K562 (cell line): ENCODE measurements around the gene COL15A1. TPM values are rescaled to one million over a fixed set of nuclear protein-coding genes. Genes with fewer than 3 reads are reported as not detected.
A peak's percentile ranks its signal among the peaks of the same experiment; 100 is the strongest.

Source experiments
- ATAC-seq: fragments of 200-7000 bp; cut with Tn5 transposase; 3 replicates; pipeline ENCODE4 v1.9.1; 2020; ENCODE audit warnings: moderate library complexity
- BruUV-seq: library from RNA; stranded (reverse); fragments of 400-500 nt; replicated peaks from 2 replicates; lab custom pipeline; 2021; lab: Mats Ljungman, UMichigan
- CTCF ChIA-PET: fragments of 300-600 bp; formaldehyde crosslinking; extraction: SDS; loops from one replicate; lab custom pipeline; 2021; ENCODE audit warnings: low intra/inter-chr PET ratio; lab: Yijun Ruan, JAX
- POLR2A ChIA-PET: fragments of 300-600, 350-650 bp; sonication (Branson Sonifier 250); formaldehyde crosslinking; extraction: SDS; loops from one replicate; lab custom pipeline; 2021; ENCODE audit warnings: antibody characterized with exemption, inconsistent platforms; lab: Yijun Ruan, JAX
- DNase-seq, 4 experiments: peaks; one replicate each; pipeline versions ENCODE4 v3.0.0 to v3.0.0-alpha.2; 2011 to 2018; ENCODE audit warnings: low spot score in 3 of 4, mixed read lengths in 3 of 4; ENCODE audit errors: extremely low read depth in 1 of 4
- FAIRE-seq: peaks from 2 replicates; lab custom pipeline; 2011; peaks lifted over from hg19 to GRCh38; lab: Jason Lieb, UNC
- H2AFZ ChIP-seq: 2 replicates; pipeline ENCODE4 v1.6.0; 2011; ENCODE audit warnings: low read depth, low read length, control low read depth, inconsistent platforms
- H3K27ac ChIP-seq: fragments of 200-600 bp; 3 replicates; pipeline ENCODE4 v1.8.0; 2011; ENCODE audit warnings: low read depth, mild to moderate bottlenecking, control low read depth, inconsistent platforms, low read length, moderate library complexity, mixed read lengths; ENCODE audit errors: extremely low read depth
- H3K27me3 ChIP-seq, 2 experiments: fragments of 300-600 bp in 1 of 2; 2 replicates in 1 of 2; 3 replicates in 1 of 2; pipeline versions ENCODE4 v1.6.0 to v1.8.0; 2011; ENCODE audit warnings: inconsistent platforms in 2 of 2, low read length in 2 of 2, mild to moderate bottlenecking in 1 of 2, mixed read lengths in 1 of 2, moderate library complexity in 1 of 2; ENCODE audit not compliant: control insufficient read depth in 2 of 2, insufficient read depth in 2 of 2
- H3K36me3 ChIP-seq: fragments of 300-600 bp; 3 replicates; pipeline ENCODE4 v1.8.0; 2011; ENCODE audit warnings: mild to moderate bottlenecking, low read length, inconsistent platforms; ENCODE audit not compliant: control insufficient read depth, insufficient read depth
- H3K4me1 ChIP-seq, 2 experiments: fragments of 200-600 bp in 1 of 2; replicated peaks in 1 of 2; 2 replicates in 1 of 2; 3 replicates in 1 of 2; pipeline versions ENCODE4 v1.5.1 to v1.8.0; 2011; ENCODE audit warnings: inconsistent platforms in 2 of 2, low read length in 2 of 2, mild to moderate bottlenecking in 1 of 2, mixed read lengths in 1 of 2, moderate library complexity in 1 of 2; ENCODE audit not compliant: control insufficient read depth in 2 of 2, insufficient read depth in 2 of 2
- H3K4me2 ChIP-seq: 2 replicates; pipeline ENCODE4 v1.6.1; 2011; ENCODE audit warnings: low read length, control low read depth, inconsistent platforms, mixed read lengths; ENCODE audit not compliant: insufficient read depth
- H3K4me3 ChIP-seq: fragments of 200-600 bp; sonication (generic), shearing (Covaris generic); 2 replicates; pipeline ENCODE4 v1.5.1; 2016; ENCODE audit warnings: control low read depth, inconsistent platforms
- H3K79me2 ChIP-seq: fragments of 200-600 bp; 3 replicates; pipeline ENCODE4 v1.8.0; 2011; ENCODE audit warnings: low read length, inconsistent platforms; ENCODE audit not compliant: control insufficient read depth, insufficient read depth
- H3K9ac ChIP-seq, 2 experiments: 2 replicates each; pipeline versions ENCODE4 v1.6.0 to v1.6.1; 2011; ENCODE audit warnings: low read depth in 2 of 2, low read length in 2 of 2, control low read depth in 1 of 2, inconsistent platforms in 1 of 2, mild to moderate bottlenecking in 1 of 2, mixed read lengths in 1 of 2; ENCODE audit not compliant: insufficient read depth in 1 of 2
- H3K9me1 ChIP-seq: one replicate; pipeline ENCODE4 v1.6.0; 2011; ENCODE audit warnings: inconsistent platforms, mild to moderate bottlenecking, low read length, moderate library complexity; ENCODE audit not compliant: control insufficient read depth, insufficient read depth
- H3K9me3 ChIP-seq: replicated peaks from 2 replicates; pipeline ENCODE4 v1.5.1; 2011; ENCODE audit warnings: low read depth, low read length, inconsistent platforms; ENCODE audit not compliant: control insufficient read depth, insufficient read depth
- H4K20me1 ChIP-seq: replicated peaks from 2 replicates; pipeline ENCODE4 v1.6.1; 2011; ENCODE audit warnings: low read length, inconsistent platforms, mixed read lengths; ENCODE audit not compliant: control insufficient read depth, insufficient read depth
- BCLAF1 ChIP-seq, 2 experiments: fragments of 450-650 bp in 1 of 2; IDR thresholded peaks; 2 replicates each; pipeline ENCODE4 v1.6.1; 2011 to 2017; ENCODE audit warnings: low read depth in 2 of 2, antibody characterized with exemption in 1 of 2, borderline replicate concordance in 1 of 2, low read length in 1 of 2, mild to moderate bottlenecking in 1 of 2, mixed read lengths in 1 of 2; ENCODE audit not compliant: control insufficient read depth in 1 of 2
- DIDO1 ChIP-seq: fragments of 450-650 bp; IDR thresholded peaks from 2 replicates; pipeline ENCODE4 v1.6.1; 2016; ENCODE audit warnings: low read depth, missing biosample characterization, missing genetic modification characterization
- FOXK2 ChIP-seq, 2 experiments: fragments of 450-650 bp; IDR thresholded peaks in 1 of 2; conservative IDR thresholded peaks in 1 of 2; 2 replicates each; pipeline ENCODE4 v1.6.1; 2016; ENCODE audit warnings: low read depth in 2 of 2, mild to moderate bottlenecking in 1 of 2
- FOXP4 ChIP-seq: sonication (generic); formaldehyde crosslinking; IDR thresholded peaks from 2 replicates; pipeline ENCODE4 v1.8.0; 2022; ENCODE audit warnings: mild to moderate bottlenecking, missing genetic modification reagents, borderline replicate concordance
- KLF1 ChIP-seq: fragments of 450-650 bp; IDR thresholded peaks from 2 replicates; pipeline ENCODE4 v1.6.1; 2016; ENCODE audit warnings: missing genetic modification characterization, missing compliant biosample characterization
- MAFF ChIP-seq: IDR thresholded peaks from 2 replicates; pipeline ENCODE4 v1.6.1; 2012; ENCODE audit warnings: low read length, improper control_type of control experiment
- NR3C1 ChIP-seq: sonication (generic); formaldehyde crosslinking; IDR thresholded peaks from 2 replicates; pipeline ENCODE4 v1.8.1; 2022; ENCODE audit warnings: missing genetic modification reagents
- ZNF444 ChIP-seq: fragments of 250-450 bp; sonication (Bioruptor Pico); IDR thresholded peaks from 2 replicates; pipeline ENCODE4 v1.4.0; 2020; ENCODE audit warnings: mild to moderate bottlenecking, moderate library complexity
- WGBS: fragments of 100-300 bp; shearing (Covaris generic); methylation state at CpG from one replicate; pipeline ENCODE4 v1.1.6; 2016; ENCODE audit warnings: low coverage, mixed read lengths; ENCODE audit not compliant: insufficient coverage; ENCODE audit errors: missing lambda C conversion rate; 5-methylcytosine and 5-hydroxymethylcytosine counted together
- in situ Hi-C: fragments of 300-500 bp; cut with MboI; formaldehyde crosslinking; loops from 4 replicates; pipeline ENCODE4 v1.15.0; 2018; ENCODE audit warnings: inconsistent platforms, mixed read lengths
- intact Hi-C: fragments of 100-400 bp; cut with micrococcal nuclease; formaldehyde crosslinking; loops from 2 replicates; pipeline ENCODE4 v1.14.2; 2022
- polyA plus RNA-seq, 8 experiments: library from polyadenylated mRNA; depleted of rRNA in 4 of 8; stranded (reverse) in 5 of 8; unstranded in 3 of 8; fragments of >200 nt; fragmentation: Nextera tagmentation in 2 of 8; fragmentation: Illumina TruSeq in 1 of 8; extraction: Ambion mirVana in 2 of 8; extraction: Trizol in 1 of 8; gene quantifications; 2 replicates each; pipeline versions ENCODE4 v1.2.1 to v1.2.3, GENCODE V29; 2011 to 2014; ENCODE audit warnings: inconsistent platforms in 1 of 8, missing spikeins in 1 of 8
- total RNA-seq, 7 experiments: library from RNA; depleted of rRNA in 6 of 7; stranded (reverse); fragments of >200 nt in 6 of 7; fragmentation: Illumina TruSeq in 2 of 7; extraction: Trizol in 2 of 7; gene quantifications; 2 replicates each; pipeline versions ENCODE4 v1.2.1 to v1.2.3, GENCODE V29; 2011 to 2021; ENCODE audit warnings: low replicate concordance in 1 of 7
- TF ChIP-seq, protein P1 (sequence below): sonication (generic); formaldehyde crosslinking; IDR thresholded peaks from 2 replicates; pipeline ENCODE4 v1.8.0; 2022; ENCODE audit warnings: missing genetic modification reagents, mild to moderate bottlenecking, borderline replicate concordance

Gene COL15A1
- total and polyA plus RNA-seq, 9 of the 15 experiments (the other 6 are each of a cell fraction or from before 2014, with no cell fraction given) = 0.46 to 5.1 (median 2.6) TPM

DNA sequence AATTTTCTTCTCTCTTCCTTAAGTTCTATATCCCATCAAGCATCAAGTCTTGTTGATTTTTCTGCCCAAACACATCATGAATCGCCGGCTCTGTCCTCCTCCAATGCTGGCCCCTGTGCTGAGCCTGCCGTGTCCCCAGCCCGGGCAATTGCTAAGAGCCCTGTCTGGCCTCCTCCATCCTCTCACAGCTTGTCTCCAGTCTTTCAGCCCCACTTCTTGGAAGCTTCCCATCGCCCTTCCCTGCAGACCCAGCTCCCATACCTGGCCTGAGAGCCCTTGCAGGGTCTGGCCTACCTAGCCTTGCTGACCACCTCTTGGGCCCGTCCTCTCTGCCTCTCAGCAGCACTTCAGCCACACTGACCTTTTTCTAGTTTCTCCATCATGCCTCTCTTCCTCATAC, 61.9 kb downstream of the COL15A1 start:
- in situ Hi-C loops (no loop called here), intact Hi-C loops (no loop called here)
- H3K27me3 ChIP-seq = no peaks in the 10 kb centered on the region
- TF ChIP-seq KLF1 (no peak), FOXK2 (conservative IDR thresholded peaks at IDR 0.05 in 1 of 2, IDR thresholded peaks at IDR 0.05 in 1 of 2; ENCODE audit: low read depth in 2 of 2) (no peak), NR3C1 (CRISPR knock-in tag) (no peak), DIDO1 (tag) (no peak)
- no peak overlapping the region for H3K27ac ChIP-seq
- POLR2A ChIA-PET = interaction anchor here (0.8 to 1.4 kb wide), 3 partner anchors 14 to 114 kb away, joined by 3 to 5 read pairs (median 3); no protein-coding TSS in a partner anchor
- BruUV-seq = no TSS peak
- CTCF ChIA-PET = no interaction called here
- no peak for ATAC-seq
- no peaks in the 10 kb centered on the region for H3K36me3 ChIP-seq
- no peaks in the 10 kb centered on the region for H3K79me2 ChIP-seq
- H4K20me1 ChIP-seq = no peaks in the 10 kb centered on the region
- no peaks in the 10 kb centered on the region for H3K9me1 ChIP-seq
- no peak for FAIRE-seq
- H3K9ac ChIP-seq = peak overlapping the region in 1 of 2 experiments; percentile 73; a peak in 1 of 4 replicates
- WGBS = 68% methylated on average over 6 of the region's 6 CpGs
- no peaks in the 10 kb centered on the region for H3K9me3 ChIP-seq
- no peak overlapping the region; the same call in 1 of the 2 replicates for H3K4me2 ChIP-seq
- H3K4me1 ChIP-seq = peaks cover 30 to 35% of the 10 kb centered on the region in 2 experiments
- no peak for DNase-seq
- H2AFZ ChIP-seq = no peak overlapping the region
- H3K4me3 ChIP-seq = no peak overlapping the region

GRCh38 chr9:99006511-99006910, 62.8 kb downstream of the COL15A1 start:
- POLR2A ChIA-PET = interaction anchor here (0.8 to 1.4 kb wide), 3 partner anchors 10 to 115 kb away, joined by 3 to 5 read pairs (median 4); no protein-coding TSS in a partner anchor
- CTCF ChIA-PET = no interaction called here
- Histone ChIP-seq H3K9me3 (no peaks in the 10 kb centered on the region), H3K4me2 (no peak overlapping the region), H4K20me1 (no peaks in the 10 kb centered on the region), H3K27me3 (no peaks in the 10 kb centered on the region), H3K4me1 (peaks cover 24 to 27% of the 10 kb centered on the region in 2 experiments), H3K79me2 (no peaks in the 10 kb centered on the region), H3K9ac (0 out of 4 replicates have a peak overlapping the region, but pooled peaks of 1 of the 2 experiments have one; percentile 7), H3K36me3 (no peaks in the 10 kb centered on the region), H3K9me1 (no peaks in the 10 kb centered on the region), H3K27ac (no peak overlapping the region), H2AFZ (no peak overlapping the region), H3K4me3 (no peak overlapping the region)
- ATAC-seq = peak; percentile 16; the same call in 2 of the 3 replicates
- in situ Hi-C loops (no loop called here), intact Hi-C loops (no loop called here)
- WGBS = 13% methylated on average over 1 of the region's 1 CpG
- DNase-seq = no peak
- peak; percentile 19 for FAIRE-seq
- no TSS peak for BruUV-seq
- TF ChIP-seq ZNF444 (CRISPR knock-in tag) = no peak
- TF ChIP-seq MAFF = no peak
- no peak for TF ChIP-seq BCLAF1 (IDR thresholded peaks at IDR 0.05; ENCODE audit: borderline replicate concordance in 1 of 2, control insufficient read depth in 1 of 2, low read depth in 2 of 2, low read length in 1 of 2)
- TF ChIP-seq FOXP4 = no peak
- TF ChIP-seq, protein P1, sequence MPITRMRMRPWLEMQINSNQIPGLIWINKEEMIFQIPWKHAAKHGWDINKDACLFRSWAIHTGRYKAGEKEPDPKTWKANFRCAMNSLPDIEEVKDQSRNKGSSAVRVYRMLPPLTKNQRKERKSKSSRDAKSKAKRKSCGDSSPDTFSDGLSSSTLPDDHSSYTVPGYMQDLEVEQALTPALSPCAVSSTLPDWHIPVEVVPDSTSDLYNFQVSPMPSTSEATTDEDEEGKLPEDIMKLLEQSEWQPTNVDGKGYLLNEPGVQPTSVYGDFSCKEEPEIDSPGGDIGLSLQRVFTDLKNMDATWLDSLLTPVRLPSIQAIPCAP = no peak
